ENCODE data around the gene TPT1. TPM values are rescaled to one million over a fixed set of nuclear protein-coding genes. Genes with fewer than 3 reads are reported as not detected.
A peak's percentile ranks its signal among the peaks of the same experiment; 100 is the strongest.

Gene TPT1
- total and polyA plus RNA-seq, 3 donors from 2014 or later: 789 to 2,831 (median 1,272) TPM

GRCh38 chr13:45374917-45375316, 33.9 kb upstream of the TPT1 start:
- Histone ChIP-seq H3K4me1 (peaks cover 7% of the 10 kb centered on the region), H3K27me3 (no peaks in the 10 kb centered on the region), H3K36me3 (ENCODE audit: low read depth, missing control alignments) (no peaks in the 10 kb centered on the region), H3K4me3 (no peak overlapping the region), H3K27ac (no peak overlapping the region), H3K9me3 (no peaks in the 10 kb centered on the region)
- intact Hi-C loops (cut with DNase I; ENCODE audit: low total_unique reads): no loop called here
- no peak for TF ChIP-seq CTCF (IDR thresholded peaks at IDR 0.05)
- no peak for TF ChIP-seq POLR2A (IDR thresholded peaks at IDR 0.05)
- DNase-seq: no peak
- WGBS, 2 donors: 94 to 97% methylated on average over 3 of the region's 3 CpGs

GRCh38 chr13:45373162-45373547, 32.2 kb upstream of the TPT1 start:
- Histone ChIP-seq H3K27me3 (no peaks in the 10 kb centered on the region), H3K4me1 (peaks cover 7% of the 10 kb centered on the region), H3K4me3 (no peak overlapping the region), H3K36me3 (ENCODE audit: low read depth, missing control alignments) (no peaks in the 10 kb centered on the region), H3K27ac (no peak overlapping the region), H3K9me3 (no peaks in the 10 kb centered on the region)
- no peak for DNase-seq
- intact Hi-C loops (cut with DNase I; ENCODE audit: low total_unique reads): no loop called here
- WGBS, 2 donors: 88 to 96% methylated on average over 5 of the region's 5 CpGs
- TF ChIP-seq POLR2A (IDR thresholded peaks at IDR 0.05) (no peak), CTCF (IDR thresholded peaks at IDR 0.05) (no peak)

- Histone ChIP-seq H3K27ac (no peak overlapping the region), H3K4me1 (peaks cover 7% of the 10 kb centered on the region), H3K4me3 (no peak overlapping the region), H3K9me3 (no peaks in the 10 kb centered on the region), H3K36me3 (ENCODE audit: low read depth, missing control alignments) (no peaks in the 10 kb centered on the region), H3K27me3 (no peaks in the 10 kb centered on the region)
- DNase-seq: no peak
- 70 to 72% methylated on average over 24 of the region's 24 CpGs for WGBS, 2 donors
- intact Hi-C loops (cut with DNase I; ENCODE audit: low total_unique reads): no loop called here
- TF ChIP-seq CTCF (IDR thresholded peaks at IDR 0.05) (no peak), POLR2A (IDR thresholded peaks at IDR 0.05) (no peak)
Observed at GRCh38 chr13:45372189-45373161, 31.5 kb upstream of the TPT1 start.

GRCh38 chr13:45370922-45371406, 30.0 kb upstream of the TPT1 start:
- peaks cover 7% of the 10 kb centered on the region for H3K4me1 ChIP-seq
- H3K27me3 ChIP-seq: no peaks in the 10 kb centered on the region
- DNase-seq: peak; percentile 72
- no peak overlapping the region for H3K27ac ChIP-seq
- H3K4me3 ChIP-seq: peak overlapping the region in 1 of 2 donors; percentile 33
- intact Hi-C loops (cut with DNase I; ENCODE audit: low total_unique reads): no loop called here
- no peaks in the 10 kb centered on the region for H3K9me3 ChIP-seq
- no peaks in the 10 kb centered on the region for H3K36me3 ChIP-seq (ENCODE audit: low read depth, missing control alignments)
- no peak for TF ChIP-seq POLR2A (IDR thresholded peaks at IDR 0.05)
- TF ChIP-seq CTCF (IDR thresholded peaks at IDR 0.05): peak; percentile 76 to 95 (median 86)
- WGBS, 2 donors: 16 to 21% methylated on average over 28 to 30 of the region's 30 CpGs

Measured in testis (tissue), 3 donors.